ENCODE data around the gene POLR2F.

GRCh38 chr22:37990301-37990700 is 36.8 kb downstream of the POLR2F start:
- TF ChIP-seq ZNF558 (tag by site-specific recombination; IDR thresholded peaks at IDR 0.05) (no peak), GLI4 (tag by site-specific recombination; IDR thresholded peaks at IDR 0.05) (no peak), CTCF (tag by site-specific recombination; IDR thresholded peaks at IDR 0.05) (no peak), ZNF785 (tag by site-specific recombination; IDR thresholded peaks at IDR 0.05) (no peak), ZFP69B (tag by site-specific recombination; IDR thresholded peaks at IDR 0.05) (no peak), ZNF274 (IDR thresholded peaks at IDR 0.05; ENCODE audit: low read length) (no peak), ZNF274 (tag by site-specific recombination; IDR thresholded peaks at IDR 0.05; ENCODE audit: borderline replicate concordance) (no peak), MEIS1 (CRISPR knock-in tag; IDR thresholded peaks at IDR 0.05; ENCODE audit: borderline replicate concordance) (no peak), ZBTB17 (tag by site-specific recombination; IDR thresholded peaks at IDR 0.05) (no peak), ZBTB49 (tag by site-specific recombination; IDR thresholded peaks at IDR 0.05; ENCODE audit: low read depth) (no peak), ZNF132 (tag by site-specific recombination; IDR thresholded peaks at IDR 0.05; ENCODE audit: borderline replicate concordance) (no peak), ZNF112 (tag by site-specific recombination; IDR thresholded peaks at IDR 0.05) (no peak)
